ENCODE results near the gene LARGE1. TPM values are rescaled to one million over a fixed set of nuclear protein-coding genes. Genes with fewer than 3 reads are reported as not detected.
A peak's percentile ranks its signal among the peaks of the same experiment; 100 is the strongest.

The LARGE1 gene
- total and polyA plus RNA-seq, 2 of the 13 experiments (the other 11 are each of a cell fraction or from before 2014, with no cell fraction given), result 8.4 to 11.0 TPM

DNA sequence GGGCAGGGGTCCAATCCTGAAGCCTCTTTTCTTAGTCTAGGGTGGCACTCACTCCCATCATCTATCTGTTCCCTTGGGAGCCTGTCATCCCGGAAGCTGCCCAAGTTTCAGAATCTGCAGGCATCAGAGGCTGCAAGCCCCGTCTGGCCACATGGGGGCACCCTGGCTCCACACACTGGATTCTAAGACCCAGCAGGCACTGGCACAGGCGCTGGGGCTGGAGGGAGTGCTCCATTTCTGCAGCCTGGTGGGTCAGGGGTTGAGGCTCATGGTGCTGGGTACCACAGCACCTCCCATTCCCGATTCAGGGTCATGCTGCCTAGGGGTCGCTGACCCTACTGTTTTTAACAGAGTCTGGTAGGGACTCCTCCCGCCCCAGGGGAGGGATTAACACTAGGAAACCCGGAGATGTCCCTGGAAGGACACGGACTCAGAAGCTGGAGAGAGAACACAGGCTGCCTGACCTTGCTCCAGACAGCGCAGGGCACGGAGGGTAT, 618.2 kb downstream of the LARGE1 start (continued):
- no peak for TF ChIP-seq TOE1 (CRISPR knock-in tag; IDR thresholded peaks at IDR 0.05)
- TF ChIP-seq RXRB (CRISPR knock-in tag; IDR thresholded peaks at IDR 0.05; ENCODE audit: borderline replicate concordance), result peak; percentile 63
- no peak for TF ChIP-seq SALL2 (CRISPR knock-in tag; IDR thresholded peaks at IDR 0.05)
- no peak for TF ChIP-seq NFKBIZ (CRISPR knock-in tag; IDR thresholded peaks at IDR 0.05)
- TF ChIP-seq ZFP36L1 (CRISPR knock-in tag; IDR thresholded peaks at IDR 0.05), result no peak
- TF ChIP-seq, protein P1, sequence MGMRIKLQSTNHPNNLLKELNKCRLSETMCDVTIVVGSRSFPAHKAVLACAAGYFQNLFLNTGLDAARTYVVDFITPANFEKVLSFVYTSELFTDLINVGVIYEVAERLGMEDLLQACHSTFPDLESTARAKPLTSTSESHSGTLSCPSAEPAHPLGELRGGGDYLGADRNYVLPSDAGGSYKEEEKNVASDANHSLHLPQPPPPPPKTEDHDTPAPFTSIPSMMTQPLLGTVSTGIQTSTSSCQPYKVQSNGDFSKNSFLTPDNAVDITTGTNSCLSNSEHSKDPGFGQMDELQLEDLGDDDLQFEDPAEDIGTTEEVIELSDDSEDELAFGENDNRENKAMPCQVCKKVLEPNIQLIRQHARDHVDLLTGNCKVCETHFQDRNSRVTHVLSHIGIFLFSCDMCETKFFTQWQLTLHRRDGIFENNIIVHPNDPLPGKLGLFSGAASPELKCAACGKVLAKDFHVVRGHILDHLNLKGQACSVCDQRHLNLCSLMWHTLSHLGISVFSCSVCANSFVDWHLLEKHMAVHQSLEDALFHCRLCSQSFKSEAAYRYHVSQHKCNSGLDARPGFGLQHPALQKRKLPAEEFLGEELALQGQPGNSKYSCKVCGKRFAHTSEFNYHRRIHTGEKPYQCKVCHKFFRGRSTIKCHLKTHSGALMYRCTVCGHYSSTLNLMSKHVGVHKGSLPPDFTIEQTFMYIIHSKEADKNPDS (CRISPR knock-in tag; IDR thresholded peaks at IDR 0.05), result no peak
- no peak for TF ChIP-seq RBM39 (IDR thresholded peaks at IDR 0.05; ENCODE audit: low read depth, low read length, poor library complexity, severe bottlenecking)
- TF ChIP-seq ZBTB40 (IDR thresholded peaks at IDR 0.05), result no peak
- TF ChIP-seq ZBTB40 (CRISPR knock-in tag; IDR thresholded peaks at IDR 0.05), result no peak
- no peak for TF ChIP-seq ZNF550 (CRISPR knock-in tag; IDR thresholded peaks at IDR 0.05; ENCODE audit: borderline replicate concordance)
- TF ChIP-seq KLF13 (CRISPR knock-in tag; IDR thresholded peaks at IDR 0.05), result no peak
- no peak for TF ChIP-seq SOX13 (IDR thresholded peaks at IDR 0.05)
- TF ChIP-seq SOX13 (CRISPR knock-in tag; conservative IDR thresholded peaks at IDR 0.05 in 1 of 2, IDR thresholded peaks at IDR 0.05 in 1 of 2), result 0 out of 4 replicates have a peak, but pooled peaks of 1 of the 2 experiments have one; percentile 17
- peak; percentile 59; the same call in 1 of the 2 replicates for TF ChIP-seq PITX1 (CRISPR knock-in tag; IDR thresholded peaks at IDR 0.05)
- TF ChIP-seq, protein P2, sequence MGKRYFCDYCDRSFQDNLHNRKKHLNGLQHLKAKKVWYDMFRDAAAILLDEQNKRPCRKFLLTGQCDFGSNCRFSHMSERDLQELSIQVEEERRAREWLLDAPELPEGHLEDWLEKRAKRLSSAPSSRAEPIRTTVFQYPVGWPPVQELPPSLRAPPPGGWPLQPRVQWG (CRISPR knock-in tag; IDR thresholded peaks at IDR 0.05; ENCODE audit: borderline replicate concordance, low read depth), result no peak
- peak; percentile 60; the same call in 1 of the 2 replicates for TF ChIP-seq SPEN (CRISPR knock-in tag; IDR thresholded peaks at IDR 0.05; ENCODE audit: low read depth)
- TF ChIP-seq, protein P3, sequence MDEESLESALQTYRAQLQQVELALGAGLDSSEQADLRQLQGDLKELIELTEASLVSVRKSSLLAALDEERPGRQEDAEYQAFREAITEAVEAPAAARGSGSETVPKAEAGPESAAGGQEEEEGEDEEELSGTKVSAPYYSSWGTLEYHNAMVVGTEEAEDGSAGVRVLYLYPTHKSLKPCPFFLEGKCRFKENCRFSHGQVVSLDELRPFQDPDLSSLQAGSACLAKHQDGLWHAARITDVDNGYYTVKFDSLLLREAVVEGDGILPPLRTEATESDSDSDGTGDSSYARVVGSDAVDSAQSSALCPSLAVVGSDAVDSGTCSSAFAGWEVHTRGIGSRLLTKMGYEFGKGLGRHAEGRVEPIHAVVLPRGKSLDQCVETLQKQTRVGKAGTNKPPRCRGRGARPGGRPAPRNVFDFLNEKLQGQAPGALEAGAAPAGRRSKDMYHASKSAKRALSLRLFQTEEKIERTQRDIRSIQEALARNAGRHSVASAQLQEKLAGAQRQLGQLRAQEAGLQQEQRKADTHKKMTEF (CRISPR knock-in tag; IDR thresholded peaks at IDR 0.05), result peak; percentile 56; the same call in 1 of the 2 replicates
